Measurements from ENCODE around the gene WDFY4.

The WDFY4 gene

GRCh38 chr10:48799341-48800006 lies 114.8 kb downstream of the WDFY4 start:
- no peak for DNase-seq

DNA sequence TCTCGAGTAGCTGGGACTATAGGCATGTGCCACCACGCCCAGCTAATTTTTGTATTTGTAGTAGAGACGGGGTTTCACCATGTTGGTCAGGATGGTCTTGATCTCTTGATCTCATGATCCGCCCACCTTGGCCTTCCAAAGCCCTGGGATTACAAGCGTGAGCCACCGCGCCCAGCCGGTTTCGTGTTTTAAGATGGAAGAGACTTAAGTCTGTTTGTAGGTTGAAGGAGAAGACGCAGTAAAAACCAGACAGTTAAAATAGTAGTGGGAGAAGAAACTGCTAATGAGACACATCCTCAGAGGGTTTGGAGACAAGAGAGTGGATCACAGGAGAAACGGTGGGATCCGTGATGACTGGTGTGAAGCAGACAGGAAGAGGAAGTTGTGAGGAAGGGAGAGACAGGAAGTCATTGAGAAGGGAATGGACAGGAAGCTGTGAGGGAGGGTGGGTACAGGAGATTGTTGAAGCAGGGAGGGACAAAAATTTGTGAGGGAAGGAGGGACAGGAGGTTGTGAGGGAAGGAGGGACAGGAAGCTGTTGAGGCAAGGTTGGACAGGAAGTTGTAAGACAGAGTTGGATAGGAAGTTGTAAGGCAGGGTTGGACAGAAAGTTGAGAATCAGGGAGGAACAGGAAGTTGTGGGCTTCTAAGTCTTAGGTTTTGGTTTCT lies 115.5 kb downstream of the WDFY4 start:
- DNase-seq = no peak

GRCh38 chr10:48801001-48801421 lies 116.3 kb downstream of the WDFY4 start:
- no peak for DNase-seq

DNA sequence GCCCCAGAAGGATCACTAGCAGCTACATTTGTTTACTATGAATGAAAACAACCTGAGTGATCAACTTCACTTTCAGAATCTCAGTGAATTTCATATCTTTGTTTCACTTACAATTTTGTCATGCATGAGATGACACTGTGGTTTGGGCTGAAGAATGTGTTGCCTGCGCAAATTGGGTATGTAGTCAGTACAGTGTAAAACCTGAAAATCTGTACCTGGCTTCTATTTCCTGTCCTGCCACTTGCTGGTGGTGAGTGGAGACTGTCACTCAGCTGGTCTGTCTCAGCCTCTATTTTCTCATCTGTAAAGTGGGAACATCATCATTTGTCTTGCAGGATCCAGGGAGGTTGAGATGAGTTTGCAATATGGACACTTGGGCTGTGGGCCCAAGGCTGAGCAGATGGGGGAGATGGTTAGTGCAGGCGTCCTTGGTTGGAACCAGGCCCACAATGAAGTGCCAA lies 118.0 kb downstream of the WDFY4 start:
- no peak for DNase-seq

DNA sequence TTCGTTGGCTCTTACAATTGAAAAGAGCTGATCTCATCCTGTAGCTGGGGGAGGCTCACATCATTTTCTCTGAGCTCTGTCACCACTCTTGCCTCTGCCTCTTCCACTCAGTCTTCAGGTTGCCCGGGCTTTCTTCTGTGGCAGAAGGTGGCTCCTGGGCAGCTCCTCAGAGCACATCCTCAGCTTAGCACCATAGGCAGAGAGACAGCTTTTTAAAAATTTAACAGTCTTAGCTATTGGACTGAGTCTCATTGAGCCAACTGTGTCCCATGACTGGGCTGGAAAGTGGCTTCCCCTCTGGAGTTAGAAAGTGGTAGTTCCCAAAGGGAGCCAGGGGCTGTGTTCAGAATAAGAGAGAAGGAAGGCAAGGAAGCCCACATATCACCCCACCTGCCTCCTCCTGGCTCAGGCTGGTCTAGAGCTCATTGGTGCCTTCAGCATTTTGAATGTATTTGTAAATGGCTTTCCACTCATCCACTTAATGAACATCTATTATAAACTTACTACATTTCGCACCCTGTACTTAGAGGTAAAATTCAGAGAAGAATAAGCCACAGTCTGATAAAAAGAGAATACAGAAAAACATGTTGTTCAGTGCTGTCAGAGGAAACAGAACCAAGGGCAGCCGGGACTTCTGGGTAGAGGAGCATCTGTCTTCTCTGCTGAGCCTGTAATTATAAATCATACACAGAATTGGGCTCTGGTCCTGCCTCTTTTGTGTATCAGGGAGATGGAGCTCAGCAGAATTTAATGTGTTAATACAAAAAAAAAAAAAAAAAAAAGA lies 119.3 kb downstream of the WDFY4 start:
- DNase-seq = no peak

DNA sequence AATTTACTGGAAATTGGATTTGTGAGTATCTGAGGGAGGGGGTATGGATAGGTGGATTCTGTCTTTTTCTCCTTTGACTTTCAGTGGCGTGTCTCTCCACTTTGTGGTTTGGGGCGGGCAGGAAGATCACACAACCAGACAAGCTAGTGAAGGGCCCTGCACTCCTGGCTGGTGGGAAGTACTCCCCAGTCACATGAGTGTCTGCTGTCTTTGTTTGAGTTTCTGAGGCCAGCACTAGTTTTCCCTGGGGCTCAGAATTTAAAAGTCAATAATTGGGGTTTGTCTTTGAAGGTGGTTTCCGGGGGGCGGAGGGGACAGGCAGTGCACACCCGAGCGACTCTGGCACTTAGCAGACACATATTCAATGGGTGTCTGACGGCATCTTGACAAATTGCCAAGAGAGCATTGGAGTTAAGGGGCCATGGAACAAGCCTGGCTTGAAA lies 120.1 kb downstream of the WDFY4 start:
- DNase-seq = no peak

GRCh38 chr10:48805411-48805810 lies 120.7 kb downstream of the WDFY4 start:
- DNase-seq = no peak

GRCh38 chr10:48805848-48806247 lies 121.2 kb downstream of the WDFY4 start:
- DNase-seq = no peak

DNA sequence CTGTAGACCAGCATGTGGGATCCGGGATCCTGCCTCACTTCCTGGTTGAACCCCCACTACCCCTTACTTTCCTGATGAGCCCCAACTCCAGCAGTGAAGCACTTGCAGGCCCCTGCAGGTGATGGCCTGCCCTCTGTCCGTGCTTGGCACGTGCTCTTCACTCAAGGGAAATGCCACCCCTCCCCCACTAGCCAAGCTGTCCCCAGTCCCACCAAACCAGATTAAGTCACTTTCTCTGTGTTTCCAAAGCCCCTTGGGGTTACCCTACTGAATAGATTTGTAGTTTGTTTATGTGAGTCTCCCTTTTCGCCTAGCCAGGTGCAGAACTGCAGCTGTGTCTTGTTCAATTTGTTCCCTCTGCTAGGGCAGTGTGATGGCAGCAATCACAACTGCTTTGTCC lies 121.7 kb downstream of the WDFY4 start:
- no peak for DNase-seq

DNA sequence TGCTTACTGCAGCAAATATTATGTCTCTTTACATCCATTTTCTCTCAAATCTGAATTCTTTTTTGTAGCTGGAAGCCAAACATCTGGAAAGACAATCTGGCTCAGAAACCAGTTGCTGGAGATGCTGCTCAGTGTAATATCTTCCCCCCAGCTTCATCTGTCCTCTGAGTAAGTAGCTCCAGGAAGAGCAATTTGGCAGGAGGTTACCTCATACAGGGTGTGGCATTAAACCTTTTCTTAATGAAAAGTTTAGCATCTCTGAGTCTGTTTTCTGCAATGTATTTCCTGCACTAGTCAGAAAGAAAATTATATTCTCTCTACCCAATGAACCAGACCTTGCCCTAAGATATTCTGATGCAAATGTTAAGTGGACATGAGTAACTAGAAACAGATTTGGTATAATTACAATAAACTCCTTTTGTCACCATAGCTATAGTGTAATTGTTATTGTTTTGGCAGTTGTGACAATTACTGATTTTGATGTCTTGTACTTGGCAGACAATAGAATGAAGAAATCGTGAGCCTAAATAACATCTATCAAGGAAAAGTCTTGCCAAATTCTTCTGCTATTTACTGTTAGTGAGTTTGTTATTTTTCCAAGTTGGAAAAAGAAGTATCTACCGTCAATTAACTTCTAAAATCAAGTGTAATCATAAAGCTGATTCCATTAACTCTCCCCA lies 123.3 kb downstream of the WDFY4 start:
- no peak for DNase-seq

GRCh38 chr10:48809261-48809660 lies 124.6 kb downstream of the WDFY4 start:
- no peak for DNase-seq

DNA sequence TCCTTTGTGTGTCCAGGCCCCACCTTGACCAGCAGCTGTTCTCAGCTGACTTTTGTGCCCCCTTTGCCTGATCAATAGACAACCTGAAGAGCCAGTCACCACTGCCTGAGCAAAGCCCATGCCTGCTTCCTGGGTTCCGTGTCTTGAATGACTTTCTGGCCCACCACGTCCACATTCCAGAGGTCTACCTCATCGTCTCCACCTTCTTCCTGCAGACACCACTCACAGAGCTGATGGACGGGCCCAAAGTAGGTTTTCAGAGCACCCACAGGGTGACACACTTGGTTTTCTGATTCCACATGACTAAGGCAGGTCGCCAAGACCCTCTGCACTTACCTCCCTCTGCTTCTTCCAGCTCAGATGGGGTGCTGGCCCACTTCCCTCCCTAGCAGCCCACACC lies 126.8 kb downstream of the WDFY4 start:
- DNase-seq = no peak

DNA sequence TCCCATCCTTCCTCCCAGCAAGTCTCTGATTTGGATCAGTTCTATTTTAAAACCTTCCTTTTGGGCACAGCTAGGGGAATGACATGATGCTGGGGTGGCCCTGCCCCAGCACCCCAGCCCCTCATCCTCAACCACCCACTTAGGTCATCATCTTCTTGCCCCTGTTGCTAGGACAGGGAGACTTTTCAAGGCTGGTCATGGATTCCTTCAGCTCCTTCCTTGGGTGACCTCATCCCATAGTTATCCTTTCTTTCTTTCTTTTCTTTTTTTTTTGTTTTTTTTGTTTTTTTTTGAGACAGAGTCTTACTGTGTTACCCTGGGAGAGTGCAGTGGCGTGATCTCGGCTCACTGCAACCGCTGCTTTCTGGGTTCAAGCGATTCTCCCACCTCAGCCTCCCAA lies 127.2 kb downstream of the WDFY4 start:
- no peak for DNase-seq

GRCh38 chr10:48813291-48813690 lies 128.6 kb downstream of the WDFY4 start:
- DNase-seq = no peak

- DNase-seq = no peak
Observed at GRCh38 chr10:48813825-48814224, 129.2 kb downstream of the WDFY4 start.

DNA sequence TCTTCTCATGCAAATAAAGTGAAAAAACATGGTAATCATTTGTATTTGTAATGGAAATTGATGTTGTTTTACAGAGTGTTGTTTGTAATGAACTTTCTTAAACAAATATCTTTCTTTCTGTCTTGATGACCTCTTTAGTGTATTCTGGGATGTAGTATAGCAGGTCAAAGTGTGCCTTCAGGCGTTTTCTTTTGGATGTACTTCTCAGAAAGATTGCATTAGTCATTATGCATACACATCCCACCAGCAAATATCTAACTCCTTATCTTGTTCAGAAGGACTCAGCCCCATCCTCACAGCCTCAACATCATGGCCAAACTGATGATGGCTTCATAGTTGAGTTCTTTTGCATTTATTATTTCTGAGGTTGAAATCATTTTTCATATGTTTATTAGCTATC lies 130.3 kb downstream of the WDFY4 start:
- no peak for DNase-seq

DNA sequence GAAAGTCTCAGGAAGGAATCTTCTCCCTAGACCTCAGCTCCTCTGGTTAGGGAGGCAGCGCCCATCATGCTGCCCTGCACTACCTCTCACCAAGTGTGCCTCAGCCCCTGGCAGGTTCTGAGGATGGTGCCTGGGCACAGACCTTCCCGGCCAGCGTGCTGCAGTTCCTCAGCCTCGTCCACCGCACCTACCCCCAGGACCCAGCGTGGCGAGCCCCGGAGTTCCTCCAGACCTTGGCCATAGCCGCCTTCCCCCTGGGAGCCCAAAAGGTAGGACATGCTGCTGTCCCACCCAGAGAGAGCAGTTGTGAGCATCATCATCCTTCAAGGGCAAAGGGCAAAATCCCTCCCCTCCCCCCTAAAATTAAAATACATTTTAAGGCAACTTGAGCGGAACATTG lies 132.5 kb downstream of the WDFY4 start:
- no peak for DNase-seq

- DNase-seq = no peak
Observed at GRCh38 chr10:48818081-48818480, 133.4 kb downstream of the WDFY4 start.

- DNase-seq = no peak
Observed at GRCh38 chr10:48818861-48819520, 134.3 kb downstream of the WDFY4 start.

DNA sequence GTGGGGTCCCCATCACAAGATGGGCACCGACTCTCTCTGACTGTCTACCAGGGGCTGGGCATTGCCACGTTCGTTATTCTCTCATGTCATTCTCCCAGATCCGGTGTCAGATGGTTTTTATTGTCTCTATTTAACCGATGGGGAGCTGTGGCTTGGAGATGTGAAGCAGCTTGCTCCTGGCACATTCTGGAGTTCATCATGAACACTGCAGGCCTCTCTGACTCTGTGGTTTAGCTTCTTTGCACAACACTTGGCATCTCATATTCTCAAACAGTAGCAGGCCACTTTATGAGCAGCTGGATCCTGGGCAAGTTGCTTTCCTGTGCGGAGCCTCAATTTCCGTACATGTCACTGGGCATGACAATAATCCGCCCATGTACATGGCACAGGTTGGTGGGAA lies 135.1 kb downstream of the WDFY4 start:
- no peak for DNase-seq

GRCh38 chr10:48820231-48820630 lies 135.6 kb downstream of the WDFY4 start:
- DNase-seq = no peak

- no peak for DNase-seq
Observed at GRCh38 chr10:48820699-48821098, 136.0 kb downstream of the WDFY4 start.

GRCh38 chr10:48821111-48821510 lies 136.4 kb downstream of the WDFY4 start:
- no peak for DNase-seq
